MCF 10A (cell line): Measurements from ENCODE around the gene SPOCK3. TPM values are rescaled to one million over a fixed set of nuclear protein-coding genes. Genes with fewer than 3 reads are reported as not detected.

Experiments
- BruUV-seq: library from RNA; stranded (reverse); fragments of 400-500 nt; replicated peaks from 2 replicates; lab custom pipeline; 2021; lab: Mats Ljungman, UMichigan
- CTCF ChIA-PET: fragments of 300-600 bp; sonication (Branson Sonifier 250); formaldehyde crosslinking; extraction: SDS; loops from one replicate; lab custom pipeline; 2021; ENCODE audit warnings: antibody characterized with exemption, inconsistent platforms; lab: Yijun Ruan, JAX
- POLR2A ChIA-PET: fragments of 300-600, 350-650 bp; sonication (Branson Sonifier 250); formaldehyde crosslinking; extraction: SDS; loops from one replicate; lab custom pipeline; 2020; ENCODE audit warnings: antibody characterized with exemption, inconsistent platforms; lab: Yijun Ruan, JAX
- DNase-seq: peaks from one replicate; pipeline ENCODE4 v3.0.0-alpha.2; 2018; ENCODE audit not compliant: unreplicated experiment
- H3K27ac Mint-ChIP-seq: one replicate; pipeline ENCODE4 v1.8.0; 2022; ENCODE audit warnings: mild to moderate bottlenecking, low read depth, mixed read lengths; ENCODE audit not compliant: unreplicated experiment
- H3K27me3 Mint-ChIP-seq: one replicate; pipeline ENCODE4 v1.8.0; 2022; ENCODE audit warnings: mixed read lengths; ENCODE audit not compliant: insufficient read depth, unreplicated experiment
- H3K36me3 Mint-ChIP-seq: one replicate; pipeline ENCODE4 v1.8.0; 2022; ENCODE audit warnings: mild to moderate bottlenecking, moderate library complexity, mixed read lengths; ENCODE audit not compliant: insufficient read depth, unreplicated experiment
- H3K4me1 Mint-ChIP-seq: one replicate; pipeline ENCODE4 v1.8.0; 2022; ENCODE audit warnings: mixed read lengths; ENCODE audit not compliant: insufficient read depth, unreplicated experiment
- H3K4me3 Mint-ChIP-seq: one replicate; pipeline ENCODE4 v1.8.0; 2022; ENCODE audit warnings: mild to moderate bottlenecking, moderate library complexity, mixed read lengths; ENCODE audit not compliant: unreplicated experiment
- H3K9me3 Mint-ChIP-seq: one replicate; pipeline ENCODE4 v1.8.0; 2022; ENCODE audit warnings: mixed read lengths; ENCODE audit not compliant: unreplicated experiment
- intact Hi-C: fragments of 100-400 bp; cut with micrococcal nuclease; formaldehyde crosslinking; loops from 2 replicates; pipeline ENCODE4 v1.14.1; 2022
- total RNA-seq: library from RNA; stranded (reverse); gene quantifications from 2 replicates; pipeline ENCODE4 v1.2.3, GENCODE V29; 2022
- TF ChIP-seq, protein P1 (sequence below): fragments of 200-600 bp; IDR thresholded peaks from one replicate; pipeline ENCODE4 v1.8.0; 2022; ENCODE audit warnings: antibody characterized with exemption, mild to moderate bottlenecking; ENCODE audit not compliant: unreplicated experiment

Gene SPOCK3
- total RNA-seq, 1 experiment from 2014 or later = not detected

DNA sequence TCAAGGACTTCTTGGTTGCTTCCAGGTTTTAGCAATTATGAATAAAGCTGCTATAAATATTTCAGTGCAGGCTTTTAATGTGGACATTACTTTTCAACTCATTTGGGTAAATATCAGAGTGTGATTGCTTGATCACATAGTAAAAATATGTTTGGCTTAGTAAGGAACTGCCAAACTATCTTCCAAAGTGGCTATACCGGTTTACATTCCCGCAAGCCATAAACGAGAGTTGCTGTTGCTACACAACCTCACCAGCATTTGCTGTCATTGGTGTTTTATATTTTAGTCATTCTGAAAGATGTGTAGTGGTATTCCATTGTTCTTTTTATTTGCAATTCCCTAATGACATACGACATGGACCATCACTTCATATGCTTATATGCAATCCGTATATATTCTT lies 30.9 kb upstream of the SPOCK3 start:
- H3K36me3 Mint-ChIP-seq = no peaks in the 10 kb centered on the region
- no peak overlapping the region for H3K27ac Mint-ChIP-seq
- ChIA-PET CTCF (no interaction called here), POLR2A (no interaction called here)
- H3K4me1 Mint-ChIP-seq = no peaks in the 10 kb centered on the region
- BruUV-seq = no TSS peak
- no peak overlapping the region for H3K4me3 Mint-ChIP-seq
- peaks cover 8% of the 10 kb centered on the region for H3K9me3 Mint-ChIP-seq
- TF ChIP-seq, protein P1, sequence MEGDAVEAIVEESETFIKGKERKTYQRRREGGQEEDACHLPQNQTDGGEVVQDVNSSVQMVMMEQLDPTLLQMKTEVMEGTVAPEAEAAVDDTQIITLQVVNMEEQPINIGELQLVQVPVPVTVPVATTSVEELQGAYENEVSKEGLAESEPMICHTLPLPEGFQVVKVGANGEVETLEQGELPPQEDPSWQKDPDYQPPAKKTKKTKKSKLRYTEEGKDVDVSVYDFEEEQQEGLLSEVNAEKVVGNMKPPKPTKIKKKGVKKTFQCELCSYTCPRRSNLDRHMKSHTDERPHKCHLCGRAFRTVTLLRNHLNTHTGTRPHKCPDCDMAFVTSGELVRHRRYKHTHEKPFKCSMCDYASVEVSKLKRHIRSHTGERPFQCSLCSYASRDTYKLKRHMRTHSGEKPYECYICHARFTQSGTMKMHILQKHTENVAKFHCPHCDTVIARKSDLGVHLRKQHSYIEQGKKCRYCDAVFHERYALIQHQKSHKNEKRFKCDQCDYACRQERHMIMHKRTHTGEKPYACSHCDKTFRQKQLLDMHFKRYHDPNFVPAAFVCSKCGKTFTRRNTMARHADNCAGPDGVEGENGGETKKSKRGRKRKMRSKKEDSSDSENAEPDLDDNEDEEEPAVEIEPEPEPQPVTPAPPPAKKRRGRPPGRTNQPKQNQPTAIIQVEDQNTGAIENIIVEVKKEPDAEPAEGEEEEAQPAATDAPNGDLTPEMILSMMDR = no peak
- intact Hi-C loops = no loop called here
- H3K27me3 Mint-ChIP-seq = no peaks in the 10 kb centered on the region
- no peak for DNase-seq

DNA sequence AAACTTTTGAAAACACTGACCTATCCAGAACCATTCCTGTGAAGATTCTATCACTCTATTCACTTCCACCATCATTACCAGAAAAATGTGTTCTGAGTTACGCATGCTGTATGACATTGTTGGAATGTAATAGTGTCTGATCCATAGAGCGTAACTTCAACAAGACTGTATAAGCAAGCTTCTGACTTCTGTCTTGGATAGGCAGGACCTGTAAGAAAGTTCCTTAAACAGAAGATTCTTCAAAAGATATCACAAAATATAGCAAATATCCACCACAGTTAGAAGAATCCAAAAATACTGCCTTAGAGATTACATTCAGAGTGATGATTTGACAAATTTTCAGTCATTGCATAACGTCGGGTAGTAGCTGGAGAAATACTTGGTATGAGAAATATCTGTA lies 14.0 kb upstream of the SPOCK3 start:
- TF ChIP-seq, protein P1 = no peak

DNA sequence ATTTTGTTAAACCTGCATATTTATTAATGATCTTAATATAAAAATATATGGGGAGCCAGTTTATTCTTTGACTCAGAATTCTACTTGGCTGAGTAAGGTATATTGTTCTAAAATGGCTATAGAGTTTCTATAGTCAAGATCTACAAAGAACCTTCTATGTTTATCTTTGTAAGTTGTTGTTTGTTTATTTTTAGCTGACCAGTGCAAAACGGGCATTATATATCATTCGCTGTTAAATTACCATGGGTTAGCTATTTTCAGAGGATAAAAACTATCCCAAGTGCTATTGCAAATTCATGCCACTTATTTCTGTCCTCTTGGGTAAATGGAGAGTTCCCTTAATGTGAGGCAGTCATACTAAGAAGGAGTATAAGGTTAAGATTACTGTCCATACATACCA lies 5.3 kb upstream of the SPOCK3 start:
- ChIA-PET POLR2A (no interaction called here), CTCF (no interaction called here)
- intact Hi-C loops = no loop called here
- Mint-ChIP-seq H3K27ac (no peak overlapping the region), H3K4me1 (peaks cover 6% of the 10 kb centered on the region), H3K9me3 (no peaks in the 10 kb centered on the region), H3K27me3 (no peaks in the 10 kb centered on the region), H3K4me3 (no peak overlapping the region), H3K36me3 (no peaks in the 10 kb centered on the region)
- TF ChIP-seq, protein P1 = no peak
- DNase-seq = no peak
- no TSS peak for BruUV-seq

More for the DNA sequence above, 14.0 kb upstream of the SPOCK3 start:
- H3K27ac Mint-ChIP-seq = no peak overlapping the region
- no peaks in the 10 kb centered on the region for H3K4me1 Mint-ChIP-seq
- DNase-seq = no peak
- H3K27me3 Mint-ChIP-seq = no peaks in the 10 kb centered on the region
- peaks cover 4% of the 10 kb centered on the region for H3K36me3 Mint-ChIP-seq
- no TSS peak for BruUV-seq
- intact Hi-C loops = no loop called here
- CTCF ChIA-PET = interaction anchor here (0.6 kb wide), 1 partner anchor 1379 kb away, joined by 3 read pairs; no protein-coding TSS in a partner anchor
- POLR2A ChIA-PET = no interaction called here
- H3K4me3 Mint-ChIP-seq = no peak overlapping the region
- peaks cover 7% of the 10 kb centered on the region for H3K9me3 Mint-ChIP-seq

DNA sequence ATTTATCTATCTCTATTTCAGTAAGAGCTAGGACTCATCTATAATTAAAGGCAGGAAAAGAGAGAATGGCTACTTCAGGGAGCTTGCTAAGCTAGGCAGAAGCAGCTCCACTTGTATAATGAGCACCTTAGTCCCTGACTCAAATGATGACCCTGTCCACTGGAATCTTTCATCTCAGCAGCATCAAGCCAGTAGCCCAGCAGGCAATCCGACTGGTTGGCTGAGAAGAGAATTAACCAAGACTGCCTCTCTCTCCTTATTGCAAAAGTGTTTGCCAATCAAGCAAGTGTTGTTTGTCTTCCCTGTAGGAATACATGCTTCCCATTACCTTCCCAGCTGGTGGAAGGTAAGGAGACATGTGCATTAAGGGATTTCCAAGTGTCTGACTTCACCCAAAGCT lies 3.9 kb upstream of the SPOCK3 start:
- ChIA-PET CTCF (interaction anchor here (1.0 kb wide), 1 partner anchor 216 kb away, joined by 4 read pairs; no protein-coding TSS in a partner anchor), POLR2A (interaction anchor here (0.6 kb wide), 1 partner anchor 623 kb away, joined by 3 read pairs; no protein-coding TSS in a partner anchor)
- no peaks in the 10 kb centered on the region for H3K27me3 Mint-ChIP-seq
- peak; percentile 2 for DNase-seq
- TF ChIP-seq, protein P1 = no peak
- H3K27ac Mint-ChIP-seq = no peak overlapping the region
- no peaks in the 10 kb centered on the region for H3K9me3 Mint-ChIP-seq
- no TSS peak for BruUV-seq
- no peak overlapping the region for H3K4me3 Mint-ChIP-seq
- intact Hi-C loops = no loop called here
- no peaks in the 10 kb centered on the region for H3K36me3 Mint-ChIP-seq
- peaks cover 13% of the 10 kb centered on the region for H3K4me1 Mint-ChIP-seq
